ENCODE measurements around the gene VSIG2. TPM values are rescaled to one million over a fixed set of nuclear protein-coding genes. Genes with fewer than 3 reads are reported as not detected.

Gene VSIG2
- total RNA-seq, 1 donor from 2014 or later = not detected

DNA sequence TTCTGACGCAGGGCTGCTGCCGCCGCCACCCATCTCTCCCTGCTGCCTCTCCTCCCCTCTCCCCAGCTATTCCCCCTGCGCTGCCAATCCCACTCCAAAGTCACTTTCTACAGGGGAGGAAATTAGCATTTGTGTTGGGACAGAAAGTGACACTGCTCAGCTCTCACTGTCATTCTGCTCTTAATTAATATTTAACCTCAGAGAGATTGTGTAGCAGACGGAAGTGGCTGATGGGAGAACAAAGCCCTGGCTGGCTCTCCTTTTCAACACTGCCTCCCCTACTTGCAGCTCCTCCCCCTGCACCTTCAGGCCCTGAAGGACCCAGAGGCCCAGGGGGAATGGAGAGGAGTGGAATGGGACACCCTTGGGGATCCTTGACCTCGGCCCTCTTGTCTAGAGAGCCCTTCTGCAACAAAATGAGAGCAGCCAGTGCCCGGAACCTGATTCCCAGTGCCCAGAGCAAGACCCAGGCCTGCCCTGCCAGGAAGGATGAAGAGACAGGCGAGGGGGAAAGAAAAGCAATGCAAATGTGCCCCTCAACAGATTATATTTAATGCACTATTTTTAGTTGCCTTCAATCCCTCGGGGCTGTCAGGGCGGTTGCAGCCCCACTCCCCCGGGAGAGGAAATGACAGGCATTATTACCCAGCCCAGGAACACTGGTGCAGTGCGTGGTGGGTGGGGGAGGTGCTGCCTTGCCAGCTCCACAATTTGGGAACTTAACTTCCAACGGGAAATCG, 26.9 kb downstream of the VSIG2 start:
- no peak for DNase-seq (ENCODE audit: low read depth)

GRCh38 chr11:124722176-124722575, 29.9 kb downstream of the VSIG2 start:
- DNase-seq (ENCODE audit: low read depth) = no peak

- no peak for DNase-seq (ENCODE audit: low read depth)
Measured at GRCh38 chr11:124719534-124719933, 32.5 kb downstream of the VSIG2 start.

- no peak for DNase-seq (ENCODE audit: low read depth)
Measured at GRCh38 chr11:124718801-124719200, 33.3 kb downstream of the VSIG2 start.

GRCh38 chr11:124717786-124718651, 34.0 kb downstream of the VSIG2 start:
- peak; percentile 75 for DNase-seq (ENCODE audit: low read depth)

DNA sequence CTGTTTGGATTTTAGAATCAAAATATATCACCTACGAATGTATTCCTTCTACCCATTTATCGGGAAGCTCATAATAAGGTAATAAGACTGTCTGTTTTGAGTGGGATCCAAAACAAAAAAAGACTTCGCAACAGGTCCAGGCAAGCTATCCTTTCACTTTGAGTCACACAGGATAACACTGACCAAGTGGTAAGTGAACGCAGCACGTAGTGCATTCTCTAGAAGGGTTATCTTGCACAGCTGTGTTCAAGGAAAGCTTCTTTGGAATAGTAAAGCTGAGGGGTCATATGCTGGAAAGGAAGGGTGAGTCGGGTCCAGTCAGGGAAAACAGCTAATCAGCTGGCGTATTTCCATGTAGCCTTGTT, 34.7 kb downstream of the VSIG2 start:
- peak; percentile 15 for DNase-seq (ENCODE audit: low read depth)

DNA sequence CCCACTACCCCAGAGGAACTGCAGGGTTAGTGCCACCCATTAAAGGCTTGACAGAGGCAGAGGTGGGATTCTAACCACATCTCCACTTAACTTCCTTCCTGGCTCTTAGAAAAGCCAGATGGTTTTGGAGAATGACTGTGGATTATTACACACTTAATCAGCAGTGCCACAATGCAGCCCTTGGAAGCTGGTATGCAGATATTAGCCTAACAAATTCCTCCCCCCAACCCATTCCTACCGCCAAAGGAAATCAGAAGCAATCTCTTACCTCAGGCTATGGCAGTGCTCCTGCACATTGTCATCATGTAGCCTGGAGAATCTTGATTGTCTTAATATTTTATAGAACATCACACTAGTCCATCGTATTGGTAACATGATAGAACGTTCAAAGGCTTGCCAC, 35.5 kb downstream of the VSIG2 start:
- peak; percentile 13 for DNase-seq (ENCODE audit: low read depth)

DNA sequence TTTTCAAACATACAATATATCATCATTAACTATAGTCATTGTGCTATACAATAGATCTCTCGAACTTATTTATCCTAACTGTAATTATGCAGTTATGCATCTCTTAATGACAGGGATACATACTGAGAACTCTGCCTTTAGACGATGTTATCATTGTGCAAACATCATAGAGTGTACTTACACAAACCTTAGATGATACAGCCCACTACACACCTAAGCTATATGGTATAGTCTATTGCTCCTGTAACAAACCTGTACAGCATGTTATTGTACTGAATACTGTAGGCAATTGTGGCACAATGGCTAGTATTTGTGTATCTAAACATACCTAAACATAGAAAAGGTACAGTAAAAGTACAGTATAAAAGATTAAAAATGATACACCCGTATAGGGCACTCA, 39.7 kb downstream of the VSIG2 start:
- DNase-seq (ENCODE audit: low read depth) = no peak

DNA sequence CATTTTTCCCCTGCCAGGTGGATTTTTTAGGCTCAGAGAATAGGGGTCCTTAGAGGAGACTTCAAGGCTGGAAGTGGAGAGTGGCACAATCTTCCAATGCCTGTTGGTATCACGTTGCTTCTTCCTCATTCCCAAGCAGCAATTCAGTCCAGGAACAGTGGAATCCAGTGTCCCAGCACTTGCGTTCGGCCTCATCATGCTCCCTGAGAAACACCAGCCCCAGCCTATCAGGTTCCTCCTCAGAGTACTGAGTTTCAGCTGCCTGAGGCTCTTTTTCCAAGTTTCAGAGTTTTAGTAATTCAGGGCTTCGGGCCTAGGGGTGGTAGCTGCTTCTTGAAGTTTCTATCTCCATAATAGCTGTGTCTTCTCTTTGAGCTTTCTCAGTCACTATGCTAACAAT, 44.2 kb downstream of the VSIG2 start:
- DNase-seq (ENCODE audit: low read depth) = no peak

DNA sequence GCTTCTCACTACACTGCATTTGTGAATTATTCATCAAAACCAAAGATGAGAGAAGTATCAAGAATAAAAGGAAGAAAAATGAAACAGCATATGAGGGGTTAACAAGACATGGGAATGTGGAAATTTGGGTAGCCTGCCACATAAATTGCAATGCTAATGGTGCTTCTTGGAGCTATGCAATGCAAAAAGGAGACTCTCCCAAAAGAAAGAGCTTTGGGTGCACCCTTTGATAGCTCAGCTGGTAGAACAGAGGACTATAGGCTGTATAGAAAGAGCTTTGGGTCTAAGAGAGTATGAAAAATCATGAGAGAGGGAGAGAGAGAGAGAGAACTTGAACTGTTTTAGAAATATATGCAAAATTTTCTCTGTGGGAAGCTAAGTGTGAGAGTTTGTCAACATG, 52.0 kb downstream of the VSIG2 start:
- DNase-seq (ENCODE audit: low read depth) = no peak

DNA sequence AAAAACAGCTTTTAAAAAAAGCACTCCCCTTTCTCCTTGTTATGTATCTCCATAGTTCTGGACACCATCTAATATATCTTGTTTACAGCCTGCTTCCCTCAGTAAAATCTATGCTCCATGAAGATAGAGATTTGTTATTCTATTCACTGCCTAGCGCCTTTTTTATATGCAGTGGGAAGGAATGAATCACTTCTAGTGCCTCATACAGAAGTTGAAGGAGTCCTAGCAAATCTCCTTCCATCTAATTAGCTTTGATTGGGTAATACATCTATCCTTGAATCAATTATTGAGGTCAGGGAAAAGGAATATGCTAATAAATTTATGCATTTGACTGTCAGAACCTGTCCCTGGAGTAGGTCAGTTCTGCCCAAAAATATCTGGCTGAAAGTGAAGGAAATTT, 52.5 kb downstream of the VSIG2 start:
- no peak for DNase-seq (ENCODE audit: low read depth)

Other genes starting within 250 kb of the VSIG2 start
- not detected in 2 replicates for gene OR8B12, start 208.6 kb downstream of the VSIG2 start, total RNA-seq
- not detected in 2 replicates for gene OR8A1, start 182.3 kb downstream of the VSIG2 start, total RNA-seq
- not detected in 2 replicates for gene PANX3, start 140.8 kb downstream of the VSIG2 start, total RNA-seq
- gene TBRG1, start 129.4 kb downstream of the VSIG2 start, total RNA-seq = 21.7 and 23.8 TPM in 2 replicates
- 14.4 and 14.8 TPM in 2 replicates for gene SIAE, start 78.5 kb downstream of the VSIG2 start, total RNA-seq
- 4.6 and 7.7 TPM in 2 replicates for gene SPA17, start 78.4 kb downstream of the VSIG2 start, total RNA-seq
- gene NRGN, start 12.3 kb downstream of the VSIG2 start, total RNA-seq = not detected in 2 replicates
- gene ESAM, start 10.0 kb upstream of the VSIG2 start, total RNA-seq = 0.08 and 0.26 TPM in 2 replicates
- gene MSANTD2, start 48.2 kb upstream of the VSIG2 start, total RNA-seq = 5.7 and 6.7 TPM in 2 replicates
- gene ROBO3, start 113.2 kb upstream of the VSIG2 start, total RNA-seq = 14.1 and 17.0 TPM in 2 replicates
- 3.4 and 10.5 TPM in 2 replicates for gene ROBO4, start 145.6 kb upstream of the VSIG2 start, total RNA-seq
- gene HEPN1, start 167.0 kb upstream of the VSIG2 start, total RNA-seq = not detected in 2 replicates
- not detected in 2 replicates for gene HEPACAM, start 183.8 kb upstream of the VSIG2 start, total RNA-seq
- gene CCDC15, start 201.9 kb upstream of the VSIG2 start, total RNA-seq = 1.7 and 1.8 TPM in 2 replicates

Measured in myocyte (in vitro differentiated cells).